ENCODE data around the gene RIT1.

The RIT1 gene

DNA sequence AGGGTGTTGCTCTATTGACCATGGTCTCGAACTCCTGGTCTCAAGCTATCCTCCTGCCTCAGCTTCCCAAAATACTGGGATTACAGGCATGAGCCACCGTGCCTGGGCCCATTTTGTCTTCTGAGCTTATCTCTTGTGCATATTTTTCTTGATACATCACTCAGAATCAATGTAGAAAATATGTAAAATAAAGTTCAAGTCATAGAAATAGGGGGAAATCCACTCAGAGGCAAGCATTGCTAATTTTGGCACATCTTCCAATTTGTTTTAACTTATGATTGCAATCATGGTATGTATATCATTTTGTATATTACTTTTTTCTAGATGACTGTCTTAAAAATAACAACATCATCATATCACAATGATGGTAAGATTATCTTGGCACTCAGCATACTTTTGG lies 21.6 kb downstream of the RIT1 start:
- DNase-seq: no peak

DNA sequence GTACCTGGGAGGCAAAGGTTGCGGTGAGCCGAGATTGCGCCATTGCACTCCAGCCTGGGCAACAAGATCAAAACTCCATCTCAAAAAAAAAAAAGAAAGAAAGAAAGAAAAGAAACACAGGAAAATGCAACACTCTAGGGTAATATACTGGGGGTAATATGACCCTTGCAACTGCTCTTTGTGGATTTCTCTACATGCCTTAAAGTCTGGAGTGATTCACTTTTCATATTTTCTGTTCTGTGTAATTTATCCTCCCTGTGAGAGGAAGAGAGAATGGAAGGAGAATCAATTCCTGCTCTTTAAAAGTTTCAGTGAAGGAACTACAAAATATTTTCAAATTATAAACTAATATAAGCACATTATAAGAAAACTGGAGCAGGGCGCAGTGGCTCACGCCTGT lies 22.7 kb downstream of the RIT1 start:
- no peak for DNase-seq

DNA sequence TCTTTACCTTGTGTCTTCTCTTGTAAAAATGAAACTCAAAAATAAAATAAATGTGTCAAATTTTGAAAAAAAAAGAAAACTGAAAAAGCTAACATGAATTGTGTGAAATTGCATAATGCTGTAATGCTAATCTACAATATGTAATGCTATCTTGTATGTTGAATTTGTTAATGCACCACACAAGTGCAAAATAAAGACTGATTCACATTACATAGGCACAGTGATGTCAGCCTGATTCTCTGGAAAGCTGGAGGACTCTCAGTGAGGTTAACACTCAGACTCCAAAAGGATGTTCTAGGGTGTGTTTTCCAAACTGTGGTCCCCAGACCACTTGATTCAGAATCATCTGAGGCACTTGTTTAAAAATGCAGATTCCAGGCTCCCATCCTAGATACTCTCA lies 26.2 kb downstream of the RIT1 start:
- DNase-seq: no peak

DNA sequence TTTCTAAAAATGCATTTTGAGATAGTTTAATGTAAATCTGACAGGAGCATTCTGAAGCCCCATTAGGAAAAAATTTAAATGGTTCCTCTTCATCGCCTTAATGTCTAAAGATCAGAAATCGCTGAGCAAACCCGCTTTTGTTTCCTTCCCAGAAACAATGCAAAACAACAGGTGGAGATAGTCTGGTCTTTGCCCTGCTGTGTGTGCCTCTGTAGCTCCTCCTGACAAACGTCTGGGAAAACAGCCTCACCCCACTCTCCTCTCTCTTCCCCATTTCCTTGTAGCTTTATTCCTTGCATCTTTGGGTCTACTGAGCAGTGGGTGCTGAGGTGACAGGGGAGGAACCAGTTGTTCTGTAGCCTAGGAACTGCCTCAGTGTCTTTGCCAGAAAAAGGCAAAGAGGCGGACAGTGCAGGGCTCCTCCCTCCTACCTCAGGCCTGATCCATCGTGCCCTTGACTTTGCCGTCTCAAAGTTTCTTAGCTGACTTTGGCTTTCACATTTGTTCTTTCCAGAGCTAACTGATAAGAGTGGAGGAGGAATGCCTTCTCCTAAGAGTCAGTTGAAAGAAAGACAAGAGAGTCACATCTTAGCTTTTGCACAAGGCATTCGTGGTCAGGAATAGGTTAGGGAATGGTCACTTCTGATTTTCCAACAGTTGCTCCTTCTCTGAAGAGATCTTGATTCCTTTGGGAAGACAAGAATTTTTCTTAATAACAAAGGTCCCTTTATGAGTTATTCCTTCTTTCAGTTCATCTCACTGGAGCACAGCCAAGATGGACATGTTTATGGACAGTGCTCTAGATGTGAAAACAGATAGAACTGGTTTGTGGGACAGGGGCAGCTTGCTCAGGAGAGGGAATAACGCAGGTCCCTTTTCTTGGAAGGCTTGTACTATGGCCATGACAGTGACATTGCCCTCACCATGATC lies 26.9 kb downstream of the RIT1 start:
- DNase-seq: no peak

DNA sequence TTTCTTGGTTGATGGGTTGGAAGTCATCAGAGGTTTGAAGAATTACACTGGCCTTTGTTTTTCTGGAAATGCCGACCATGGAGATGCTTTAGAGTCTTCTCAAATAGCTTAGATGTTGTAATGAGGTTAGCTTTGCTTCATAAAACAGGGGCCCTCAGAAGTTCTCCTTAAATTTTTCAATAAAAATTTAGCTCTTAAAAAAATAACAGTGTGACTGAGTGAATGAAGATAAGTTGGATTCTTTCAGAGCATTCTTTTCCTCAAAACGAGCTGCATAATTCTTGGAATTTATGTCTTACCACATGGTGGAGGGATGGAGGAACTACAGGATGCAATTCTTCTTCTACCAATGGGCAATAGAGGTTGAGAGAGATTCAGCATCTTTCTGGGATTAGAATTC lies 28.4 kb downstream of the RIT1 start:
- DNase-seq: no peak

DNA sequence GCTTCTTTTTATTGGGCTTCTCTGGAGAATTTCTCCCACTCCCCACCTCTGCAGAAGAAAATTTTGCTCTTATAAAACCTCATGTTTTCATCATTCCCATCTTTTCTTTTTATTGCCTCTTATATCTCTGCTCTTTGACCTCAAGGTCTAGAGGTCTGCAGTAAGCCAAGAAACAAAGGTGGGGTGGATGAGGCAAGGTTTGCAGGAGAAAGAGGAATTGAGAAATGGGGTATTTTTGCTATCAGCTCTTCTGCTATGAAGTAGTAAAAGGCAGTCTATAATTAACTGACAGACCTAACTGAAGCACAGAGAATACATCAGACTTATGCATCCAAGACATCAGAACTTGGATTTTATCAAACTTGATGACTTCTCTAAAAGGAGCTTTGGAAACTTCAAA lies 28.9 kb downstream of the RIT1 start:
- no peak for DNase-seq

DNA sequence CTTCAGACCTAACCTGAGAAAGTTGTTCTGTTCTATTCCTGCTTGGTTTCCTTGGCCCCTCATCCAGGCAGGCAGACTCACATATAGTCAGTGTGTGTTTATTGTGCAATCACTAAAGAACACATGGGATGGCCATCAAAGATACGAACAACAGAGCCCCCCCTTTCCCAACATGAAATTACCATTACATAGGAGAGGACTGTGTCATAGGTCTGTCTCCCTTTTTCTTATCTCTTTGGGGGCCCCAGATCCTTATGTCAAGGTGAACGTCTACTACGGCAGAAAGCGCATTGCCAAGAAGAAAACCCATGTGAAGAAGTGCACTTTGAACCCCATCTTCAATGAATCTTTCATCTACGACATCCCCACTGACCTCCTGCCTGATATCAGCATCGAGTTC lies 30.2 kb downstream of the RIT1 start:
- DNase-seq: no peak

DNA sequence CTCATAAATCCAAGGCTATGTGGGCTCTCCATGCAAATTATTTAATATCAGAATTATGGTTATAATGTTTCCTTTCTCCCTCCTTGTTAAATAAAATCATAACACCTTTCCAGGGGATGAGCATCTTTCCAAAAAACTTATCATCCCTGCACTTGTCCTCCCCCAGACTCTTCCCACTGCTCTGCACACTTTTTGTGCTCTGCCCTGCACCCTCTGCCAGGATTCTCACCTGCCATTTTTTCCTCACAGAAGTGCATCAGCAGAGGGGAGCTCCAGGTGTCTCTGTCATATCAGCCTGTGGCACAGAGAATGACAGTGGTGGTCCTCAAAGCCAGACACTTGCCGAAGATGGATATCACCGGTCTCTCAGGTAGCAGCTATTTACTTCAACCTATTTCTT lies 30.9 kb downstream of the RIT1 start:
- no peak for DNase-seq

DNA sequence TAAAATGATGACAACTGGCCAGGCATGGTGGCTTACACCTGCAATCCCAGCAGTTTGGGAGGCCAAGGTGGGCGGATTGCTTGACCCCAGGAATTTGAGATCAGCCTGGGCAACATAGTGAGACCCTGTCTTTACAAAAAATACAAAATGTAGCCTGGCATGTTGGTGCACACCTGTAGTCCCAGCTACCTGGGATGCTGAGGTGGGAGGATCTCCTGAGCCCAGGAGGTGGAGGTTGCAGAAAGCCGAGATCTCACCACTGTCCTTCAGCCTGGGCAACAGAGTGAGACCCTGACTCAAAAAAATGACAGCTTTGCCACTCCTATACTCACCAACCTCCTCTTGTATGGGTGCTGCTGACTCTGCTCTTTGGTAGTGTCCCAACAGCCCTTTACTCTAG lies 33.2 kb downstream of the RIT1 start:
- no peak for DNase-seq

DNA sequence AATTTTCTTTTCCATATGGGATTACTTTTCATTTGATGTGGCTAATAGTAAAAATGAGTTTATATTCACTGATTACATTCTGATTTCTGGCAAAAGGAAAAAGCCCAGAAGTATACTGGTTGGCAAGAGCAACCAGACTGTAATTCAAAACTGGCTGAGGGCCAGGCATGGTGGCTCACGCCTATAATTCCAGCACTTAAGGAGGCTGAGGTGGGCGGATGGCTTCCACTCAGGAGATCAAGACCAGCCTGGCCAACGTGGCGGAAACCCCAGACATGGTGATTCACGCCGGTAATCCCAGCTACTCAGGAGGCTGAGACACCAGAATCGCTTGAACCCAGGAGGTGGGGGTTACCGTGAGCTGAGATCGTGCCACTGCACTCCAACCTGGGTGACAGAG lies 37.3 kb downstream of the RIT1 start:
- DNase-seq: no peak

DNA sequence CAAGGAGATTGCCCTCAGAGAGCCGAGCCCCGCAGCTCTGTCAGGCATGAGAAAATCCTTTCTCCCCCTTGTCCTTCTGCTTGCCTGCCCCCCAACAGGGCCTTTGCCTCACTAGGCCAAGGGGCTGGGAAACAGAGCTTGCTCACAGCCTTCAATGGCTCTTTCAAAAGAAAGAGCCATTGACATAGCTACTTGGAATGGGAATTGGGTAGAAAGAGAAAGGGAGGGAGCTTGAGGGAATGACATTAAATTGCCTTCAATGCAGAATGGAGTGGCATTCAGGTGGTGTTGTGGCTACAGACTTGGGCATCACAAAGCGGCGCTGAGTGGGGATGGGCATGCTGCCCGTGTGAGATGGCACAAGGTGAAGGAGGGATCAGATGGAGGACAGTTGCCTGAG lies 38.6 kb downstream of the RIT1 start:
- no peak for DNase-seq

DNA sequence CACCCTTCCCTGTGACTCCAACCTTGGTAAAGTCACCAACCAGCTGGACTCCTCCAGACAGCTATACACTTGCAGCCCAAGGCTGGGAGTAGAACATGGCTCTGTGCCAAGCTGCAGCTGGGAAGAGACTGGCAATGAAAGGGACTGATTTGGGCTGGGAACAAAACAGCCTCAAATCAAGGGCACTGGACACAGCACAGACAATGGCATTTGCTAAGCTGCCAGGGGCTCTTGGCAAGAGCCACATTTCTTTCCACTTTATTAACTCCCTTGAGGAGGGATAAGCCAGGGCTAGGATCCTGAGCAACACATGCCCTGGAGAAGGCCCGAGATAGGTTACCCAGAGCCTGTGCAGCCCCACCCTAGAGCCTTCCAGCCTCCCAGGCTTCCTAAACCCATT lies 39.8 kb downstream of the RIT1 start:
- no peak for DNase-seq

DNA sequence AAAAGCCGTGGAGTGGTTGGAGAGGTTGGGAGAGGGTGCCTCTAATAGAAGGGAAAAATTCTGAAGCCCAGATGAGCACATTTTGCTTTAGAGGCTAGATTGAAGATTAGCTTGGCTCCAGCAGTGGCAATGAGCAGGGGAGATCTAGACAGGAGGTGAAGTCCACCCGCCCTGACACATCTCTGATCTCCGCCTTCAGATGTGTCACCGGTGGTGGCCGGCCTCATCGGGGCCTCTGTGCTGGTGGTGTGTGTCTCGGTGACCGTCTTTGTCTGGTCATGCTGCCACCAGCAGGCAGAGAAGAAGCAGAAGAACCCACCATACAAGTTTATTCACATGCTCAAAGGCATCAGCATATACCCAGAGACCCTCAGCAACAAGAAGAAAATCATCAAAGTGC lies 43.4 kb downstream of the RIT1 start:
- no peak for DNase-seq

DNA sequence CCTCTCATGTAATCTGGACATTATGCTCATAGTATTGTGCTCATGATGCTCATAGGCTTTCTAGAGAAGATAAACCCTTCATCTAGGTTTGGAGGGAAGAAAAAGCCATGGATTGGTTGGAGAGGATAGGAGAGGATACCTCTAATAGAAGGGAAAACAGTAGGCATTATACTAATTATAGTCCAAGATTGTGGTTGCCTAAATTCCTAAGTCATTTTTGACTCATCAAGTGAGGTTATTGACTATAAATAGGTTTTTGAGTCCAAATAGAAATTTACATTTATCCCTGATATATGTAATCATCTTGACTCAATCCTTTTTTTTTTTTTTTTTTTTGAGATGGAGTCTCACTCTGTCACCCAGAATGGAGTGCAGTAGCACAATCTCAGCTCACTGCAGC lies 46.8 kb downstream of the RIT1 start:
- no peak for DNase-seq

DNA sequence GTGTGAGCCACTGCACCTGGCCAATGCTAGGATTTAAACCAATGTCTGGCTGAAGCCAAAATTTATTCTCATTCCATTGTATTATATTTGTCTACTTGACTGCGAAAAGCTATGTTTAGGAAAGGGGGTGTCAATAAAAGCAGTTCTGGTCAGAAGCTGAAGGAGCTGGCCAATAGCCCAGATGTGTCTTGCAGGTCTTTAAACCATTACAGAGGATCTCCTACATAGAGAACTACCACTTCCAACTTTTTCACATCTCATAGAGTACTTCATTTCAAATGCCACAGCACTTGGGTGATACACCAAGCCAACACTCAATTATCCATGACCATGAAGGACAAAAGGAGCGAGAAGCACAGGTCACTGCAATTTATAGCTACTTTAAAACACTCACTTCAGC lies 49.3 kb downstream of the RIT1 start:
- DNase-seq: no peak

DNA sequence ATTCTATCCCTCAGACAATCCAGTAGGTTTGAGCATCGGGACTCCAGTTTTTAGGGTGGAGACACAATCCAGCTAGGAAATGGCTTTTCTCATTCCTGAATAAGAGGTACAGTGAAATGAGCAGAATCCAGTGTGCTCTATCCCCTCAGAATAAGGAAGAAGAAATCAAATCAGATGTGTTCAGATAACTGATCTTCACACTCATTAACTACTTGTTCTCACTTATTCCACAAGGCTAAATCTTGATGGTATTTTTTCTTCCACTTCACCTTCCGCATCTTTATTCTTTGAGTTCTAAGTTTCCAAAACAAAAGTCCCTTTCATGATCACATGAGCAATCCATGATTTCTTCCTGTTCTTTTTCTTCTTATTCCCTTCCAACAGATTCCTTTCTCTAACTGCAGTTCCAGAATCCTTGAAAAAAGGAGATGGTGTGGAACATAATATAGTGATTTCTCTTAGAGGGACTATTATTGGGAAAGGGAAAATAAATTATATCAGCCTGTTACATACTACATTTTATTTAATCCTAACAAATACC lies 50.1 kb downstream of the RIT1 start:
- no peak for DNase-seq

DNA sequence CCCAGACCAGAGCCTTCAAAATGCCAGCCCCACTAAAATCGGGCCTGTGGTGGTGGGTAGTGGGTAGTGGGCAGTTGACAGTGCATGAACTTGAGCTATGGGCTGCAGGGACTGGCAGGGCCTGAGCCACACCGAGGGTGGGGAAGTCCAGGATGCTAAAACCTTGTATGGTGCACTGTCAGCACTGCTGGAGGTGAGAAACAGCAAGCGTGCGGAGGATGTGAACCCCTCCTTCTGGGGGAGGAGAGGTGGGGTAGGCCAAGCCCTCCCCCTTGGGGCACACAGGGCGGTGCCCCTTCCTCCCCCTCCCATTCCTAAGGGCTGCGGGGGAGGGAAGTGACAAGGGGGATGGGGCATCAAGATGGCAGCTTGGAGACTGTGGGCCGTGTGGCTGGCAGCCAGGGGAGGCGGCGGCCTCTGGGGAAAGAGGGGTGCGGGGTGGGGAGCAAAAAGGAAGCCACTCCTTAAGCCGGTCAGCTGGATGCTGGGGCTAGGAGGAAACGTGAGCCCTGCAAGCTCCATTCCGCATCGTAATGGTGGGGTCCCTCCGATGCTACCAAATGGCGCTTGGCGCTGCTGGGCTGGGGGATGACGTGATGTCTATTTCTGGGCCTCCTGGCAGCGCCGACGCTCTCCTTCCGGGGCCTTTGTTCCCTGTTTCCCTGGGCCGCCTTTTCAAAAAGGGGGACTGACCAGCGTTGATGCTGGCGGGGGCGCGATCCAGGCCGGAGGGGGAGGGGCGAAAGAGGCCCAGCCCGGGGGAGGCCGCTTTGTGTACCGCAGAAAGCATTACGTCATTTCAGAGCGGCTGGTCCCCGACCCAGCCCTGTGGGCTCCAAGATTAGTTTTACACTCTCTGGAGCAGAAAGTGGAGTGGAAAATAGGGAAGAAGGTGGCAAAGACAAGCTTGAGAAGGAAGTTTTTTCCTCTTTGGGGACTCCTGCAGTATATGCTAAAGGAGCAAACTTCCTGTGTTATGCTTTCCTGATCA lies 51.0 kb downstream of the RIT1 start:
- DNase-seq: no peak

DNA sequence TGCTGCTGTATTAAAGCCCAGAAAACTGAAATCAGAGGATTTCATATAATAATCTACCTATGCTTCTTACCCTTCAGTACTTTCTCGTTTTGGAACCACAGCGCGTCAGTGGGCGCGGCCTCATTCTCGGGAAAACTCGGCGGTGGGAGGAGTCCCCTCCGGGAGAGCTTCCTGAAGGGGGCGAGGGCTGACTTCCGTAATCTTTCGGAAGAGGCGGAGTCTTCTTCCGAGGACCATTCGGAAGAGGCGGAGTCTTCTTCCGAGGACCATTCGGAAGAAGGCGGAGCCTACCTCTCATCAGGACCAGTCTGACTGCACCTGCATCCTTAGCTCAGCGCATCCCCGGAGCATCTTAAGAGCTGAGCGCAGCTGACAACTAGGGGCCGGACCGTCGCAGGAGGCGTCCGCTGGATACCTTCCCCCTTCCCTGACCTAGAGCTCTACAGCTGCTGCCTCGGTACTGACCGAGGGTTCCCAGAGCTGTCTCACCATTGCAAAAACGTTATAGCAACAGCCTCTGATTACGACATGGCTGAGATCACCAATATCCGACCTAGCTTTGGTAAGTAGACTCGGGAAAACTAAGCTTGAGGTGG lies 51.8 kb downstream of the RIT1 start, which contains the start of gene SYT11:
TSS of gene SYT11 (plus strand) at position 334 of the 596 bp plus-strand sequence. CDS start at position 529, 195 bp downstream.
- DNase-seq: peak; percentile 79 to 85

DNA sequence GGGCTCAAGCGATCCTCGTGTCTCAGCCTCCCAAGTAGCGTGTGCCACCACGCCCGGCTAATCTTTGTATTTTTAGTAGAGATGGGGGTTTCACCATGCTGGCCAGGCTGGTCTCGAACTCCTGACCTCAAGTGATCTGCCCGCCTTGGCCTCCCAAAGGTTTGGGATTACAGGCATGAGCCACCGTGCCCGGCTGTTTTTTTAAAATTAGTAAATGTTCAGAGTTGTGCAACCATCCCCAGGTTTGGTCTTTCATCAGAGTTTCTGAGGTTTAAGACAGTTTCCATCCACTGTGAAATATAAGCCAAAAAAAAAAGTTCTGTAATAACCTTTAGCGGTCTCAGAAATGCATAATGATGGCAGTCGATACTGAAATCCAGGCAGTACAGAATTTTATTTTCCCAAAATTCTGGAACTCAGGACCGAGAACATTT lies 52.3 kb downstream of the RIT1 start:
- peak; percentile 79 to 85 for DNase-seq

DNA sequence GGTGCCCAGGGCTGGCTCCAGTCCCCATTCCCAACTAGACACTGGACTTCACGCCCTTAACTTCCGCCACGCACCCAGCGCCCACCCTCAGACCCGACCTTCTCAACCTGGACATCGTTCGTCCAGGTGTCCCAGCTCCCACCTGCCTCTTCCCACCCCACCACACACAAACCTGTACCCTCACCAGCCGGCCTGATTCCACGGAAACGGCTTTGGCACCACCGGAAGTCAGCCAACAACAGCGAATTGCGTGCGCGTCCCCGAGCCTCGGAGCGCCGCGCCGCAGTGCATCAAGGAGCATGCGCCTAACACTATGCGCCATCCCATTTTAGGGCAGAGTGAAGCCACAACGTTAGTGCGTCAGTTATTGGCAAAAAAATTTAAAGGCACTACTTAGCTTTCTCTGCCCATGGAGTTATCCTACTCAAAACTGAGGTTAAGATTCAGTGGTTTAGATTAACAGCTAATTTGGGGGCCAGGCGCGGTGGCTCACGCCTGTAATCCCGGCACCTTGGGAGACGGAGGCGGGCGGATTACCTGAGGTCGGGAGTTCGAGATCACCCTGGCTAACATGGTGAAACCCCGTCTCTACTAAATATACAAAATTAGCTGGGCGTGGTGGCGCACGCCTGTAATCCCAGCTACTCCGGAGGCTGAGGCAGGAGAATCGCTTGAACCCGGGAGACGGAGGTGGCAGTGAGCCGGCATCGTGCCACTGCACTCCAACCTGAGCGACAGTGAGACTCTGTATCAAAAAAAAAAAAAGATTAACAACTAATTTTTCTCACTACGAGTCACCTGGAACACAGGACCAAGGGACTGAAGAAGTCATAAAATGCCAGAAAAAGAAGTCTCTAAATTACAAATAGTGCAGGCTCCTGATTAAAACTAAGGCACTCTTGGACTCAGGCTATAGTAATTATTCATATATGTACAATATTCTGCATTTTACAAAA lies 53.9 kb downstream of the RIT1 start, which contains the start of gene GON4L:
TSS of gene GON4L (minus strand) at position 240 of the 956 bp plus-strand sequence. CDS start 3,434 bp downstream, outside the sequence.
- DNase-seq: peak; percentile 90 to 91

DNA sequence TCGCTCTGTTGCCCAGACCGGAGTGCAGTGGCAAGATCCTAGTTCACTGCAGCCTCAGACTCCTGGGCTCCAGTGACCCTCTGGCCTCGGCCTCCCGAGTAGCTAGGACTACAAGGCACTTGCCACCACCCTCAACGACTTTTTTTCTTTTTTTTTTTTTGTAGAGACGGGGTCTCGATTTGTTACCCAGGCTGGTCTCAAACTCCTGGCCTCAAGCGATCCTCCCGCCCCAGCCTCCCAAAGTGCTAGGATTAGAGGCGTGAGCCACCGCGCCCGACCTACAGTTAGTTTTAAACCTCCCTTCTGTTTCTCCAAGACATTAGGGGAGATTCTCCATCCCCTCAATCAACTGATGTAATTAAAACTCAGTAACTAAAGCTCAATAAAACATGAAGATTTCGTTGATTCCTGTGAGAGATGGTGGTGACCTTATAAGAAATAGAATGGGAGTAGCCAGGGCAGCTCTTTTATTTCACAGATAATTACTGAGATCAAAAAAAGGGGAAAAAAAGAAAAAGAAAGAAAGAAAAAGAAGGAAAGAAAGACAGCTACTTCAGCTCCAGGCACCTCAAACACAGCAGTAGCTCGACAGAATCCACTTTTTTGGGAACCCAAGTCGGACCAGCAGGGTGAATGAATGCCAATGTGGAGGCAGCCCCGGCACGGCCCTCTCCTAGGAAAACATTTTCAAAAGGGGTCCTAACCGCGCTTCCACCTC lies 54.7 kb downstream of the RIT1 start:
- DNase-seq: no peak

All from AML-193 (cell line).